ENCODE results near the gene CAMSAP3. TPM values are rescaled to one million over a fixed set of nuclear protein-coding genes. Genes with fewer than 3 reads are reported as not detected.
"Not testable (repeated sequence)": the region's sequence is repeated elsewhere in the genome, so short reads cannot be mapped to it uniquely, and the experiment has no call there.

CAMSAP3 gene
- total RNA-seq, 1 donor: not detected

DNA sequence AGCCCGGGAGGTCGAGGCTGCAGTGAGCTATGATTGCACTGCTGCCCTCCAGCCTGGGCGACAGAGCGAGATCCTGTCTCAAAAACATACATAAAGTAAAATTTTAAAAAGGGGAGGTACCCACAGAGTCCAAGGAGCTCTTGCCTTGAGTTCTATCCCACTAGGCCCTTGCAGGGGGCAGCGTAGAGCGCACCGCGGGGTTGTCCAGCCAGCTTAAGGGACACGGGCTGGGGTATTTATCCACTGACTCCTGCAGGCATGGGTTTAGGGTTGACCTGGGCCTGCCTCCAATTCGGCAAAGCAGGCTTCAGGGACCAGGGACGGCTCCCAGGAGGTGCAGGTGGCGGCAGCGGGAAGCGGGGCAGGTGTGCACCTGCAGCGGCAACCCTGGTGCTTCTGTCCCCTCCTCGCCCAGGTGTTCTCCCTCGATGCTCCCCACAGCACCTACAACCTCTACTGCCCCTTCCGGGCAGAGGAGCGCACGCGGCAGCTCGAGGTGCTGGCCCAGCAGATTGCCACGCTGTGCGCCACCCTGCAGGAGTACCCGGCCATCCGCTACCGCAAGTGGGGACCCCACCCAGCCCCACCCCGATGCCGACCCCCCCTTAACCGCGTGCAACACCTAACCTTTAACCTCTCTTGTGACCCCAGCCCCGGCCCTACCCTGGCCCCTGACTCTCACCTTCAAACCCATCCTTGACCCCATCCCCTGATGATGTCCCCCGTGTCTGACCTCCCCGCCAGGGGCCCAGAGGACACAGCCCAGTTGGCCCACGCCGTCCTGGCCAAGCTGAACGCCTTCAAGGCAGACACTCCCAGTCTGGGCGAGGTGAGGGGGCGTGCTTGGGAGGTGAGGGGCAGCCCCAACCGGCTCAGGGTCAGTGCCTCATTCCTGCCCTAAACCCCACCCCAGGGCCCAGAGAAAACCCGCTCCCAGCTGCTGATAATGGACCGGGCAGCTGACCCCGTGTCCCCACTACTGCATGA lies 45.9 kb downstream of the CAMSAP3 start:
- TF ChIP-seq, protein P1, sequence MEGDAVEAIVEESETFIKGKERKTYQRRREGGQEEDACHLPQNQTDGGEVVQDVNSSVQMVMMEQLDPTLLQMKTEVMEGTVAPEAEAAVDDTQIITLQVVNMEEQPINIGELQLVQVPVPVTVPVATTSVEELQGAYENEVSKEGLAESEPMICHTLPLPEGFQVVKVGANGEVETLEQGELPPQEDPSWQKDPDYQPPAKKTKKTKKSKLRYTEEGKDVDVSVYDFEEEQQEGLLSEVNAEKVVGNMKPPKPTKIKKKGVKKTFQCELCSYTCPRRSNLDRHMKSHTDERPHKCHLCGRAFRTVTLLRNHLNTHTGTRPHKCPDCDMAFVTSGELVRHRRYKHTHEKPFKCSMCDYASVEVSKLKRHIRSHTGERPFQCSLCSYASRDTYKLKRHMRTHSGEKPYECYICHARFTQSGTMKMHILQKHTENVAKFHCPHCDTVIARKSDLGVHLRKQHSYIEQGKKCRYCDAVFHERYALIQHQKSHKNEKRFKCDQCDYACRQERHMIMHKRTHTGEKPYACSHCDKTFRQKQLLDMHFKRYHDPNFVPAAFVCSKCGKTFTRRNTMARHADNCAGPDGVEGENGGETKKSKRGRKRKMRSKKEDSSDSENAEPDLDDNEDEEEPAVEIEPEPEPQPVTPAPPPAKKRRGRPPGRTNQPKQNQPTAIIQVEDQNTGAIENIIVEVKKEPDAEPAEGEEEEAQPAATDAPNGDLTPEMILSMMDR (IDR thresholded peaks at IDR 0.05; ENCODE audit: extremely low read depth, low read depth, low read length): no peak
- Histone ChIP-seq H4K20me1 (ENCODE audit: insufficient read depth, low read length) (no peaks in the 10 kb centered on the region), H2AFZ (ENCODE audit: low read length) (no peak overlapping the region), H3K4me1 (ENCODE audit: insufficient read depth, low read length) (no peaks in the 10 kb centered on the region), H3K79me2 (ENCODE audit: insufficient read depth, low read length) (no peaks in the 10 kb centered on the region), H3K4me3 (ENCODE audit: insufficient read depth, low read length) (no peak overlapping the region), H3K36me3 (ENCODE audit: insufficient read depth, low read length) (no peaks in the 10 kb centered on the region), H3K4me2 (ENCODE audit: insufficient read depth, low read length) (no peak overlapping the region), H3K27me3 (ENCODE audit: insufficient read depth, low read length) (peaks cover 2% of the 10 kb centered on the region), H3K27ac (ENCODE audit: low read depth, low read length) (no peak overlapping the region), H3K9me3 (ENCODE audit: low read depth, low read length) (no peaks in the 10 kb centered on the region)
- no peak for DNase-seq (ENCODE audit: insufficient read length, low spot score, missing footprints)

DNA sequence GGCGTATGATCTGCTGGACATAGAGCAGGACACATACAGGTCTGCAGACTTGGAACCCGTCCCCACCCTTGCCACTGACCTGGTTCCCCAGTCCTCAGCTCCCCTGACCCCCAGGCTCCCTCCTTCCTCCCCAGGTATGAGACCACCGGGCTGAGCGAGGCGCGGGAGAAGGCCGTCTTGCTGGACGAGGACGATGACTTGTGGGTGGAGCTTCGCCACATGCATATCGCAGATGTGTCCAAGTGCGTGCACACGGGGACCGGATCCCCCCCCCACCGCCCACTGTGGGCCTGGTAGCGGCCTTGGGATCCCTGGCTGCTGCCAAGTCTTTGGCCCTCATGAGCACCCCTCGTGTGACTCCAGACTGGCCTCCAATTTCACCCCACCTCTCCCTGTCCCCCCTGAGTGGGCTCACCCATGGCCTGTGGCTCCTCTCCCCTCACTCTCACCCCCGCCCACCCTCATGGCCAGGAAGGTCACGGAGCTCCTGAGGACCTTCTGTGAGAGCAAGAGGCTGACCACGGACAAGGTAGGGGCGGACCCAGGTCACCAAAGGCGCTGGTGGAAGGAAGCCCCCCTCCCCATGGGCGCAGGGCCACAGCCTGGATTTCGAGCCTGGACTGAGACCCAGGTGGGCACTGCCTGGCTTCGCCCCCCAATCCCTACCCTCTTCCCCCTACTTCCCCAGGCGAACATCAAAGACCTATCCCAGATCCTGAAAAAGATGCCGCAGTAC lies 46.8 kb downstream of the CAMSAP3 start:
- H2AFZ ChIP-seq (ENCODE audit: low read length): no peak overlapping the region
- H3K79me2 ChIP-seq (ENCODE audit: insufficient read depth, low read length): no peaks in the 10 kb centered on the region
- peak; percentile 70 for DNase-seq (ENCODE audit: insufficient read length, low spot score, missing footprints)
- no peaks in the 10 kb centered on the region for H3K4me1 ChIP-seq (ENCODE audit: insufficient read depth, low read length)
- H3K27me3 ChIP-seq (ENCODE audit: insufficient read depth, low read length): no peaks in the 10 kb centered on the region
- H3K4me3 ChIP-seq (ENCODE audit: insufficient read depth, low read length): no peak overlapping the region
- no peak overlapping the region for H3K4me2 ChIP-seq (ENCODE audit: insufficient read depth, low read length)
- H3K36me3 ChIP-seq (ENCODE audit: insufficient read depth, low read length): no peaks in the 10 kb centered on the region
- TF ChIP-seq, protein P1 (IDR thresholded peaks at IDR 0.05; ENCODE audit: extremely low read depth, low read depth, low read length): no peak
- no peaks in the 10 kb centered on the region for H3K9me3 ChIP-seq (ENCODE audit: low read depth, low read length)
- H4K20me1 ChIP-seq (ENCODE audit: insufficient read depth, low read length): no peaks in the 10 kb centered on the region
- H3K27ac ChIP-seq (ENCODE audit: low read depth, low read length): no peak overlapping the region

DNA sequence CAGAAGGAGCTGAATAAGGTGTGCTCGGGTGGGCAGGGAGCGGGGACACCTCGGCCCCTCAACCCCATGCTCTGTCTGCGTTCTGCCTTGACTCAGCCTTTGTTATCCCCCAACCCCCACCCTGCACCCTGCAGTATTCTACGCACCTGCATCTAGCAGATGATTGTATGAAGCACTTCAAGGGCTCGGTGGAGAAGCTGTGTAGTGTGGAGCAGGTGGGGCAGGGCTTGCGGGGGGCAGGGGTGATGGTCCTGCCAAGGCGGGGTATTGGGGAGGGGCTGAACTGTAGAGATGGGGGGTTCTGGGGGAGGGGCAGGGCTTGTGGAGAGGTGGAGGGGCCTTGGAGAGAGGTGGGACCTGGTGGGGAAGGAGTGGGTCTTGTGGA lies 47.4 kb downstream of the CAMSAP3 start:
- H3K4me2 ChIP-seq (ENCODE audit: insufficient read depth, low read length): no peak overlapping the region
- peak; percentile 83 for DNase-seq (ENCODE audit: insufficient read length, low spot score, missing footprints)
- no peak overlapping the region for H3K4me3 ChIP-seq (ENCODE audit: insufficient read depth, low read length)
- no peaks in the 10 kb centered on the region for H3K36me3 ChIP-seq (ENCODE audit: insufficient read depth, low read length)
- no peaks in the 10 kb centered on the region for H3K27me3 ChIP-seq (ENCODE audit: insufficient read depth, low read length)
- H3K79me2 ChIP-seq (ENCODE audit: insufficient read depth, low read length): no peaks in the 10 kb centered on the region
- H3K4me1 ChIP-seq (ENCODE audit: insufficient read depth, low read length): no peaks in the 10 kb centered on the region
- TF ChIP-seq, protein P1 (IDR thresholded peaks at IDR 0.05; ENCODE audit: extremely low read depth, low read depth, low read length): no peak
- H3K9me3 ChIP-seq (ENCODE audit: low read depth, low read length): no peaks in the 10 kb centered on the region
- no peak overlapping the region for H2AFZ ChIP-seq (ENCODE audit: low read length)
- H3K27ac ChIP-seq (ENCODE audit: low read depth, low read length): no peak overlapping the region
- H4K20me1 ChIP-seq (ENCODE audit: insufficient read depth, low read length): no peaks in the 10 kb centered on the region

DNA sequence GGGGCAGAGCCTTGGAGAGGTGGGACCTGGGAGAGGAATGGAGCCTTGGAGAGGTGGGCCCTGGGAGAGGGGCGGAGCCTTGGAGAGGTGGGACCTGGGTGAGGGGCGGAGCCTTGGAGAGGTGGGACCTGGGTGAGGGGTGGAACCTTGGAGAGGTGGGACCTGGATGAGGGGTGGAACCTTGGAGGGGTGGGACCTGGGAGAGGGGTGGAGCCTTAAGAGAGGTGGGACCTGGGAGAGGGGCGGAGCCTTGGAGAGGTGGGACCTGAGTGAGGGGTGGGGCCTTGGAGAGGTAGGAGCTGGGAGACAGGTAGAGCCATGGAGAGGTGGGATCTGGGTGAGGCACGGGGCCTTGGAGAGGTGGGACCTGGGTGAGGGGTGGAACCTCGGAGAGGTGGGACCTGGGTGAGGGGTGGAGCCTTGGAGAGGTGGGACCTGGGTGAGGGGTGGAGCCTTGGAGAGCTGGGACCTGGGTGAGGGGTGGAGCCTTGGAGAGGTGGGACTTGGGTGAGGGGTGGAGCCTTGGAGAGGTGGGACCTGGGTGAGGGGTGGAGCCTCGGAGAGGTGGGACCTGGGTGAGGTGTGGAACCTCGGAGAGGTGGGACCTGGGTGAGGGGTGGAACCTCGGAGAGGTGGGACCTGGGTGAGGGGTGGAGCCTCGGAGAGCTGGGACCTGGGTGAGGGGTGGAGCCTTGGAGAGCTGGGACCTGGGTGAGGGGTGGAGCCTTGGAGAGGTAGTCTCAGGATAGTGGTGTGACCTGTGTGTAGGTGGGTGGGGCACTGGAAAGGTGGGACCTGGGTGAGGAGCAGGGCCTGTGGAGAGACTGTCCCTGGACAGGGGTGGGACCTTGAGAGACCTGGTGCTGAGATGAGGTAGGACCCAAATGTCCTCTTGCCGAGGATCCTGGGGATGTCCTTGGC lies 48.2 kb downstream of the CAMSAP3 start:
- not testable (repeated sequence) for H3K9me3 ChIP-seq (ENCODE audit: low read depth, low read length); H3K79me2 ChIP-seq (ENCODE audit: insufficient read depth, low read length); H4K20me1 ChIP-seq (ENCODE audit: insufficient read depth, low read length); H2AFZ ChIP-seq (ENCODE audit: low read length); H3K36me3 ChIP-seq (ENCODE audit: insufficient read depth, low read length); H3K27me3 ChIP-seq (ENCODE audit: insufficient read depth, low read length); H3K27ac ChIP-seq (ENCODE audit: low read depth, low read length); H3K4me2 ChIP-seq (ENCODE audit: insufficient read depth, low read length); H3K4me1 ChIP-seq (ENCODE audit: insufficient read depth, low read length); H3K4me3 ChIP-seq (ENCODE audit: insufficient read depth, low read length)
- DNase-seq (ENCODE audit: insufficient read length, low spot score, missing footprints): peak; percentile 66

Data from osteoblast (primary cell).